Gastroesophageal sphincter (tissue), 4 donors: ENCODE measurements around the gene DHX57. TPM values are rescaled to one million over a fixed set of nuclear protein-coding genes. Genes with fewer than 3 reads are reported as not detected.

Experiments used
- ATAC-seq: fragments of 150-250 bp; one replicate; pipeline ENCODE4 v1.9.1; 2016; ENCODE audit warnings: mild to moderate bottlenecking, moderate library complexity
- H3K27ac ChIP-seq, 4 donors: fragments of 200-600 bp; sonication (generic) in 3 of 4; 1 replicate in 3 of 4; 2 replicates in 1 of 4; pipeline ENCODE4 v1.5.1; 2016 to 2019
- H3K27me3 ChIP-seq: fragments of 200-600 bp; sonication (generic); one replicate; pipeline ENCODE4 v1.5.1; 2019
- H3K36me3 ChIP-seq, 2 donors: fragments of 200-600 bp; sonication (generic); one replicate each; pipeline ENCODE4 v1.5.1; 2019; ENCODE audit warnings: control low read depth in 1 of 2
- H3K4me1 ChIP-seq, 3 donors: fragments of 200-600 bp; sonication (generic); 1 replicate in 2 of 3; 2 replicates in 1 of 3; pipeline ENCODE4 v1.5.1; 2016 to 2019; ENCODE audit warnings: control low read depth in 2 of 3
- H3K4me3 ChIP-seq, 2 donors: fragments of 200-600 bp; sonication (generic); one replicate each; pipeline ENCODE4 v1.5.1; 2019; ENCODE audit warnings: mild to moderate bottlenecking in 1 of 2, moderate library complexity in 1 of 2
- H3K9me3 ChIP-seq, 3 donors: fragments of 200-600 bp; sonication (generic); one replicate each; pipeline ENCODE4 v1.5.1; 2017 to 2019; ENCODE audit warnings: control low read depth in 2 of 3
- EP300 ChIP-seq: sonication (generic); formaldehyde crosslinking; IDR thresholded peaks from one replicate; pipeline ENCODE4 v1.6.1; 2017; ENCODE audit warnings: antibody characterized with exemption, mild to moderate bottlenecking
- POLR2A ChIP-seq, 2 donors: fragments of 450-650 bp; IDR thresholded peaks; one replicate each; pipeline ENCODE4 v1.6.1; 2017; ENCODE audit warnings: antibody characterized with exemption in 2 of 2, mild to moderate bottlenecking in 2 of 2, moderate library complexity in 1 of 2
- POLR2AphosphoS5 ChIP-seq: sonication (generic); formaldehyde crosslinking; IDR thresholded peaks from one replicate; pipeline ENCODE4 v1.6.1; 2017; ENCODE audit warnings: antibody characterized with exemption
- WGBS, 2 donors: methylation state at CpG; one replicate each; pipeline ENCODE4 v1.1.5; 2018; ENCODE audit warnings: low coverage in 1 of 2; 5-methylcytosine and 5-hydroxymethylcytosine counted together
- total RNA-seq, 4 donors: library from RNA; depleted of rRNA; stranded (reverse); fragments of >200 nt; gene quantifications; one replicate each; pipeline ENCODE4 v1.1.0, GENCODE V29; 2016
- TF ChIP-seq, protein P1 (sequence below), 4 experiments: fragments of 200-600 bp in 2 of 4; fragments of 450-650 bp in 2 of 4; sonication (generic) in 1 of 4; IDR thresholded peaks; one replicate each; pipeline ENCODE4 v1.5.1; 2017 to 2019; ENCODE audit warnings: antibody characterized with exemption in 4 of 4, mild to moderate bottlenecking in 2 of 4, moderate library complexity in 2 of 4

The DHX57 gene
- total RNA-seq, 4 donors from 2014 or later = 10.9 to 24.1 (median 20.1) TPM

DNA sequence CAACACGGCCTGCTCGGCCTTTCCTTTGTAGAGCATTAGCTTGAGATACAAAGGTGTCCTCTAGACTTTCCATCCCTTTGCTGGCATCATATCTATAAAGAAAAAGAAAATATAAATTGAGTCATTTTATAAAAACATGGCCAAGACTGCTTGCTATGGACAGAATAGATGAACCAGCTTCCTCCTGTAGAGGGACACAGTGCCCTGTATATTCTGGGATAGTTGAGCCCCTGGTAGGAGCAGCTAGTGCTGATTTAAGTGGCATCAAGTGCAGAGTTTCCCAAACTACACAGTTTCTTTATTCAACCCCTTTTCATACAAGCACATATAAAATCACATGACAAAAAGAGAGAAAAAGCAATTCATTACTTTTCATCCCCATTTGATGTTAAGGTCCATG is 49.8 kb downstream of the DHX57 start:
- H3K9me3 ChIP-seq = no peaks in the 10 kb centered on the region
- no peak for ATAC-seq
- TF ChIP-seq POLR2AphosphoS5 = no peak
- H3K4me1 ChIP-seq = no peaks in the 10 kb centered on the region
- no peaks in the 10 kb centered on the region for H3K27me3 ChIP-seq
- peaks cover 0 to 86% of the 10 kb centered on the region in 2 donors for H3K36me3 ChIP-seq
- no peak overlapping the region for H3K27ac ChIP-seq
- no peak overlapping the region for H3K4me3 ChIP-seq
- 95 to 96% methylated on average over 2 of the region's 2 CpGs for WGBS, 2 donors

DNA sequence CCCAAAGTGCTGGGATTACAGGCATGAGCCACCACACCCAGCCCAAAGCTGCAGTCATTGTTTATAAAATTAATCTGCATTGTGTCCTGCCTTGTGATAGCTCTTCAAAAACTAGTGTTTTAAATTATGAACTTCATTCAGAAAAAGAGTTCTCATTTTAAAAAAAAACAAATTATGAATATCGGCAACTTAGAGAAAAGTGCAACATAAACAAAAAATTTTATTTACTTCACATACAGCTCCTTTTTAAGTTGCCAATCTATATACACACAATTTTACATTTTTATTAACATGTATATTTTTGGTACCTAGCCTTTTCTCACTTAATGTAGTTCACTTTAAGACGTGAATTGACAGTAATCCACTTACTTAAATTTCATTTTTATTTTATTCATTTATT is 50.8 kb downstream of the DHX57 start:
- H3K36me3 ChIP-seq = peaks cover 0 to 85% of the 10 kb centered on the region in 2 donors
- TF ChIP-seq POLR2A (IDR thresholded peaks at IDR 0.05) (no peak), POLR2AphosphoS5 (no peak), EP300 (no peak)
- TF ChIP-seq, protein P1, sequence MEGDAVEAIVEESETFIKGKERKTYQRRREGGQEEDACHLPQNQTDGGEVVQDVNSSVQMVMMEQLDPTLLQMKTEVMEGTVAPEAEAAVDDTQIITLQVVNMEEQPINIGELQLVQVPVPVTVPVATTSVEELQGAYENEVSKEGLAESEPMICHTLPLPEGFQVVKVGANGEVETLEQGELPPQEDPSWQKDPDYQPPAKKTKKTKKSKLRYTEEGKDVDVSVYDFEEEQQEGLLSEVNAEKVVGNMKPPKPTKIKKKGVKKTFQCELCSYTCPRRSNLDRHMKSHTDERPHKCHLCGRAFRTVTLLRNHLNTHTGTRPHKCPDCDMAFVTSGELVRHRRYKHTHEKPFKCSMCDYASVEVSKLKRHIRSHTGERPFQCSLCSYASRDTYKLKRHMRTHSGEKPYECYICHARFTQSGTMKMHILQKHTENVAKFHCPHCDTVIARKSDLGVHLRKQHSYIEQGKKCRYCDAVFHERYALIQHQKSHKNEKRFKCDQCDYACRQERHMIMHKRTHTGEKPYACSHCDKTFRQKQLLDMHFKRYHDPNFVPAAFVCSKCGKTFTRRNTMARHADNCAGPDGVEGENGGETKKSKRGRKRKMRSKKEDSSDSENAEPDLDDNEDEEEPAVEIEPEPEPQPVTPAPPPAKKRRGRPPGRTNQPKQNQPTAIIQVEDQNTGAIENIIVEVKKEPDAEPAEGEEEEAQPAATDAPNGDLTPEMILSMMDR (IDR thresholded peaks at IDR 0.05) = no peak
- H3K9me3 ChIP-seq = no peaks in the 10 kb centered on the region
- H3K27ac ChIP-seq = no peak overlapping the region
- no peaks in the 10 kb centered on the region for H3K27me3 ChIP-seq
- H3K4me1 ChIP-seq = no peaks in the 10 kb centered on the region
- WGBS, 2 donors = 83 to 98% methylated on average over 2 of the region's 2 CpGs
- ATAC-seq = no peak
- no peak overlapping the region for H3K4me3 ChIP-seq

DNA sequence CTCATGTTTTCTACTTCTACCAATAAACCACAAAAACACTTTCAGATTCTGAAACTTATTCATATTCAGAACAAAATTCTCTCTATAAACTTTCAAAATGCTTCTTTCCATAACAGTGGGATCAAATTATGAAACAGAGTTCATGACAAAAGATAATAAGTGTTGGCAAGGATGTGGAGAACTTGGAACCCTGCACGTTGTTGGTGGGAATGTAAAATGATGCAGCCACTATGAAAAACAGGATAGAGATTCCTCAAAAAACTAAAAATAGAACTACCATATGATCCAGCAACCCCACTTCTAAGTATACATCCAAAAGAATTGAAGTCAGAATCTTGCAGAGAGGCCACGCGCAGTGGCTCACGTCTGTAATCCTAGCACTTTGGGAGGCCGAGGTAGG is 52.3 kb downstream of the DHX57 start:
- Histone ChIP-seq H3K27me3 (no peaks in the 10 kb centered on the region), H3K27ac (no peak overlapping the region), H3K9me3 (no peaks in the 10 kb centered on the region), H3K36me3 (peaks cover 0 to 89% of the 10 kb centered on the region in 2 donors), H3K4me3 (no peak overlapping the region), H3K4me1 (no peaks in the 10 kb centered on the region)
- WGBS, 2 donors = 75 to 78% methylated on average over 4 of the region's 5 CpGs
- no peak for TF ChIP-seq POLR2A (IDR thresholded peaks at IDR 0.05)
- TF ChIP-seq EP300 = no peak
- TF ChIP-seq, protein P1 (IDR thresholded peaks at IDR 0.05) = no peak
- no peak for TF ChIP-seq POLR2AphosphoS5
- no peak for ATAC-seq

DNA sequence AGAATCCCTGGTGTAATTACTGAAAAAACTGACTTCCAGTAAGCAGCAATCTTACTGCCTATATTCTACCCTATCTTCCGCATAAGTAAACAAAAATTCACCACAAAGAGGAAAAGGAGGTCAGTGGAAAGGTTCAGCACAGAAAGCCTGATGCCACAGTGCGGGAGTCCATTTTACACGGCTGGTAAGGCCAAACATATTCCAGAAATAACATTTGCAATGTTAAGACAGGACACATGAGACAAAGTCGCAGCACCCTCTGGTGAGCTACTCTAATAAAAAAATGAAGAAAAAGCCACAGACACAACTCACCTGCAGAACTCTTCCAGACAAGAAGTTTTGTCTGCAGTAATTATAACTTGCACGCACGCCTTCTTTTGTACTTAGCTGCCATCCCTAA is 57.2 kb downstream of the DHX57 start:
- ATAC-seq = no peak
- Histone ChIP-seq H3K27ac (no peak overlapping the region), H3K9me3 (no peaks in the 10 kb centered on the region), H3K36me3 (peaks cover 0 to 95% of the 10 kb centered on the region in 2 donors), H3K27me3 (no peaks in the 10 kb centered on the region), H3K4me1 (no peaks in the 10 kb centered on the region), H3K4me3 (no peak overlapping the region)
- TF ChIP-seq EP300 = no peak
- TF ChIP-seq, protein P1 (IDR thresholded peaks at IDR 0.05) = no peak
- TF ChIP-seq POLR2A (IDR thresholded peaks at IDR 0.05) = no peak
- TF ChIP-seq POLR2AphosphoS5 = no peak
- 70 to 76% methylated on average over 4 to 6 of the region's 6 CpGs for WGBS, 2 donors

DNA sequence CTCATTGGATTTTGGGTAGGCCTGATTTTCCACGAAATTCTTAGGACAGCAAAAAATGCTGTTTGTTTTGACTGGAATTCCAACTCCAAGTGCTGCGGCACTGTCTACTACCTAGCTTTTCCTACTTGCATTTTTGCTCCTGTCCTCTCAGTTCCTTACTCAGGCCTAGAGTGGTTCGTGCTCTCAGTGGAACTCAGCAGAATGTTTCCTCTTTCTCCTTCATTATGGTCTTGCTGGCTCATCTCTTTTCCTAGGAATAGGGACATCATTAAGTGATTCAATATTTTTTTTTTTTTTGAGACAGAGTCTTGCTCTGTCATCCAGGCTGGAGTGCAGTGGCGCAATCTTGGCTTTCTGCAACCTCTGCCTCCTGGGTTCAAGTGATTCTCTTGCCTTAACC is 59.8 kb downstream of the DHX57 start:
- WGBS, 2 donors = 88 to 92% methylated on average over 3 of the region's 4 CpGs
- Histone ChIP-seq H3K36me3 (peaks cover 0 to 96% of the 10 kb centered on the region in 2 donors), H3K27ac (no peak overlapping the region), H3K27me3 (no peaks in the 10 kb centered on the region), H3K9me3 (no peaks in the 10 kb centered on the region), H3K4me1 (no peaks in the 10 kb centered on the region), H3K4me3 (no peak overlapping the region)
- ATAC-seq = no peak
- TF ChIP-seq POLR2A (IDR thresholded peaks at IDR 0.05) (no peak), EP300 (no peak), POLR2AphosphoS5 (no peak)
- TF ChIP-seq, protein P1 (IDR thresholded peaks at IDR 0.05) = no peak
